Limb (tissue), 2 donors: Measurements from ENCODE around the gene HEXD.
"Not testable (repeated sequence)": the region's sequence is repeated elsewhere in the genome, so short reads cannot be mapped to it uniquely, and the experiment has no call there.

Experiments
- DNase-seq, 2 donors: peaks; one replicate each; pipeline ENCODE4 v3.0.0-alpha.2; 2016; ENCODE audit errors: extremely low spot score in 2 of 2

HEXD gene

GRCh38 chr17:82382220-82382932 is 35.8 kb upstream of the HEXD start:
- DNase-seq: not testable (repeated sequence)

GRCh38 chr17:82382933-82383255 is 35.3 kb upstream of the HEXD start:
- no peak for DNase-seq

DNA sequence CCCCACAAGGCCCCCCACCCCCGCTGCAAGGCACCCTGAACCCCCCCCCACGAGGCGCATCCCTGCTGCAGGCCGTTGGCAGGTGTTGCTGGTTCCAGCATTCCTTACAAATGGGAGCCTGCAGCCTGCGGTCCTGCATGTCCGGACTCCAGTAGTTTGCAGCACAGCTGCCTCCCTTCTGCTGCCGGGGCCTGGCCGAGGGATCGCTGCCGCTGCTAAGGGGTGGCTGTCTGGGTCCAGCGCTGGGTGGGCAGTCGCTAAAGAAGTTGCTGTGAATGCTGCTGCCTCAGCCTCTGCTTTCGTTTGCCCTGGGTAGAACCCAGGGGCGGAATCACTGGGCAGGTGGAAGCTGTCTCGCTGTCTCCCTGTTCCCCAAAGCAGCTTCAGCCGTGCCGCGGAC is 34.7 kb upstream of the HEXD start:
- DNase-seq: no peak

DNA sequence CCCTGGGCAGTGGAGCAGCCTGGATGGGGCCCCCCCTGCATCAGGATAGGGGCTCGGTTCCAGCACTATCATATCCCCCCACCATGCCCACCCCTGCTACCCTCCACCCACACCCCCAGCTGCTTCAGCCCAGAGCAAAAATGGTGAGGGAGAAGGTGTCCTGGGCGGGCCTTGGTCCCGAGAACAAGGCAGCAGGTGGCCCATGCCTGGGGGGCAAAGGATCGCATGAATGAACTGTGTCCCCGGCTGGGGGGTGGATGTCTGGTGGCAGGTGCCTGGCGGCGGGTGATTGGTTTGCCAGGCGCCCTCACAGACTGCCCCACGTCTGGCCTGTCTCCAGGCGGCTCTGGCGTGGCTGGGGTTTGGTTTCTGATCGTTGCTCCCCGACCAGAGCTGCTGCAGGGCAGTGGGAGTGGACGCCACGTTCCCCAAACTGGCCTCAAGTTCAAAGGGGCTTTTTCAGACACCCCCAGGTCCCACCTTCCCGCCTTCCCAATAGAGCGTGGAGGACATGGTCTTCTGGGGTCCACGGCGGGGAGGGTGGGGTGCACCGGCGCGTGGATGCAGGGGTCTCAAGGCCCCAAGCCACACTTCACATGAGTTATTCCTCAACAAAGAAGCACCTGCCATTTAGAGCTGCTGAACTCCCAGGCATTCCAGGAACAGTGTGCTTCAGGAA is 34.0 kb upstream of the HEXD start:
- peak in 1 of 2 donors; percentile 48 for DNase-seq

DNA sequence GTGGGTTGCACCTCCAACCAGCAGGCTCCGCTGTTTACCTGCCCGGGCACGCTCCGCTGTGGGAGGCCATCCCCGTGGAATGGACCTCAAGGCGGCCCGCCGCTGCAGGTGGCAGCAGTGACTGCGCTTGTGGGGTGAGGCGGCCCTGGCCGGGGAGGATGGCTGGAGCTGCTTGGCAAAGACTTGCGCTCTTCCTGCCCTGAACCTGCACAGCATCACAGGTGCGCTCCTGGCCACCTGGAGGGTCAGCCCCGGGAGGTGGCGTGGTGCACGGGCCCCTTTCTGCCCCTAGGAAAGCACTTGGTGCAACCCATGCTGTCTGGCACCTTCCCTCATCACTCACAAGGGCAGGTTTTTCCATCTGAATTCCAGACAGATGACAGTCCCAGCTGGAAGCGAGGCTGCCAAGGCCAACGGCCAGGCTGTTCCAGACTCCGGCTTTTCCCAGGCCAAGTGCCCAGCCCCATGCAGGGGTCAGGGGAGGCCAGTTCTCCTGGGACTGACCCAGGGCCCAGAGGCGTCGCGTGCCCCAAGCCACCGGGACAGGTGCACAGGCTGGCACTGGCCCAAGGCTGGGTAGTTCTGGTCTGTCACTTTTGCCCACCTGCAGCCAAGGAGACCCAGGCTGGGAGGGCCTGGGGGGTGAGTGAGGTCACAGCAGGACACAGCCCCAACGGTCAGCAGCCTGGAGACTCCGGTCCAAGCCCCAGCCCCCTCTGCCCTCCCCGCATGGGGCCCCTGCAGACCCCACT is 33.2 kb upstream of the HEXD start:
- no peak for DNase-seq

GRCh38 chr17:82385559-82386254 is 32.4 kb upstream of the HEXD start:
- peak; percentile 44 to 76 for DNase-seq

DNA sequence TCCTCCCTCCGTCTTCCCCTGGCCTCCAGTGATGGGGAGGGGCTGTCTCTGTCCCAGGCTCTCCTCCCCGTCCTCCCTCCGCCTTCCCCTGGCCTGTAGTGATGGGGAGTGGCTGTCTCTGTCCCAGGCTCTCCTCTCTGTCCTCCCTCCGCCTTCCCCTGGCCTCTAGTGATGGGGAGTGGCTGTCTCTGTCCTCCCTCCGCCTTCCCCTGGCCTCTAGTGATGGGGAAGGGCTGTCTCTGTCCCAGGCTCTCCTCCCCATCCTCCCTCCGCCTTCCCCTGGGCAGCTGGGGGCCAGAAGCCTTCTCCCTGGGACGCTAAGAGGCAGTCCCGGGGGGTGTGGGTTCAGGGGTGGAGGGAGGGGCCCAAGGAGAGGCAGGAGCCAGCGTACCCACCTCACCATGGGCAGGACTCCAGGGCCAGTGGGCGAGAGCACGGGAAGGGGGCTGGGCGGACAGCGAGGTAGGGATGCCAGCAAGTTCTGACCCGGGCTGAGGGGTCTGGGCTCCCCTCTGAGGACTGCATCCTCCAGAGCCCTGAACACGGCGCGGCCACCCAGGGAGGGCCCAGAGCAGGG is 31.8 kb upstream of the HEXD start:
- no peak for DNase-seq

- DNase-seq: no peak
Observed at GRCh38 chr17:82386881-82387704, 31.1 kb upstream of the HEXD start.

GRCh38 chr17:82387705-82388106 is 30.4 kb upstream of the HEXD start:
- no peak for DNase-seq

GRCh38 chr17:82388223-82388921 is 29.8 kb upstream of the HEXD start:
- DNase-seq: no peak

GRCh38 chr17:82388922-82389283 is 29.2 kb upstream of the HEXD start:
- DNase-seq: no peak

- DNase-seq: no peak
Observed at GRCh38 chr17:82389379-82389778, 28.8 kb upstream of the HEXD start.

GRCh38 chr17:82390015-82390859 is 27.9 kb upstream of the HEXD start:
- no peak for DNase-seq

DNA sequence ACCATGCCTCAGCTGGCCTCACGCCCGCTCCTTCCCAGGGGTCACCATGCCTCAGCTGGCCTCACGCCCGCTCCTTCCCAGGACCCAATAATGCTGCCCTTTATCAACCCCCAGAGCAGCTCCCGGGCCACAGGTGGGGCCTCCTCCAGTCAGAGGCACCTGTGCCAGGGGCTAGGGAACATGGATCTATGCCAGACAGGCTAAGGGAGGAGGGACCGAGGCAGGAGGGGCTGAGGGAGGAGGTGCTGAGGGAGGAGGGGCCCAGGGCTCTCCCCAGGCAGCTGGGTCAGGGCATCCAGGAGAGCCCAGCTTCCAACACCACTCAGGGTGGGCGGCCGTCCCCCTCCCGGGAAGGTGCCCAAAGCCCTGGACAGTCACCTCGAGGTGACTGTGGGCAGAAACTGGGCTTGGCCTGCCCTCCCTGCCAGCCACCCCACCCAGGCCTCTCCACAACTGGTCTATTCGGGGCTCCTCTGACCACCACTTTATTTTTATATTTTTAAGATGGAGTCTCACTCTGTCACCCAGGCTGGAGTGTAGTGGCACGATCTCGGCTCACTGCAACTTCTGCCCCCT is 27.2 kb upstream of the HEXD start:
- DNase-seq: no peak

DNA sequence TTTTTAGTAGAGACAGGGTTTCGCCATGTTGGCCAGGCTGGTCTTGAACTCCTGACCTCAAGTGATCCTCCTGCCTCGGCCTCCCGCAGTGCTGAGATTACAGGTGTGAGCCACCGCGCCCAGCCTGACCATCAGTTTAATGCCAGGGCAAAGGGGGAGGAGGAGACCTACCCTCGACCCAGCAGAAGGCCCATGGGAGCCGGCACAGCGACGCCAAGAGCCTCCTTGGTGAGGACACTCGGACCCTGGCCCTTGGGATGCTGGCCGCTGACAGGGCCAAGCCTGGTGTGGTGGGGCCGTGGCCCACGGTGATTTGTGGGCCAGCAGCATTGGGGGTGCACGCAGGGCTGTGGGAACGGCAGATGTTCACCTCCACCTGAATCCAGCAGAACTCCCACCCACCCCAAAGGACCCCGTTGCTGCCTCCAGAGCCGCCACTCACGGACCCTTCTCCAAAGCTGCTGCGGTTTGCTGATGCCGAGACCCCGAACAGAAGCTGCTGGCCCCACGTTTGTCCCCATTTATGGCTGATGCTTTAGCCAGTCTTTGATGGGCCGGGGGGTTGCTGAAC is 26.6 kb upstream of the HEXD start:
- no peak for DNase-seq

DNA sequence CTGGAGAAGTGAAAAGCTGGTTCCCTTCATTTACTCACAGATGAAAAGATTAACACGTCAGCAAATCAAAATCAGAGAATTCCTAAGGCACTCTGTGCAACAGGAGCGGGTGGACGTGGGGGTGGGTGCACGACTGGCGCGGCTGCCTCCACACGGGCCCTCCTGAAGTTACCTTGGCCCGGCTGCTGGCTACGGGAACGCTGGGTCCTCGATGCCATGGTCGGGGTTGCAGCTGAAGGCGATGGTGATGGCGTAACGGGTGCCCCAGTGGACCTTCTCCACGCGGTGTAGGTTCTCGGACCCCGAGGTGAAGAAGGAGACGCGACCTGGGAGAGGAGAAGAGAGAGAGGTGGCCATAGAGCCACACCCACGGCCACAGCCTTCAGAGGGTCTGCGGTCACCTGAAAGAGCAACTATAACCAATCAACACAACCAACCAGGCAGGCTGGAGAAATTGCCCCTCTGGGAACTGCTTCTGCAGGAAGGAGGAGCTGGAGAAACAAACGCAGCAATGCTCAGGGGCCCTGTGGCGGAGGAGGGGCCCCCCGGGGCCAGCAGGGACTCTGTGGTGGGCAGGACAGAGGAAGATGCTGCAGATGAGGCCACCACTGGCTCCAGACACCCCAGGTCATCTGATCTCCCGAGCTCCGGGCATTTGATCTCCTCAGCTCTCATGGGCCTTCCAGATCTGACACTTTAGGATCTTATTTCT is 25.8 kb upstream of the HEXD start:
- no peak for DNase-seq

DNA sequence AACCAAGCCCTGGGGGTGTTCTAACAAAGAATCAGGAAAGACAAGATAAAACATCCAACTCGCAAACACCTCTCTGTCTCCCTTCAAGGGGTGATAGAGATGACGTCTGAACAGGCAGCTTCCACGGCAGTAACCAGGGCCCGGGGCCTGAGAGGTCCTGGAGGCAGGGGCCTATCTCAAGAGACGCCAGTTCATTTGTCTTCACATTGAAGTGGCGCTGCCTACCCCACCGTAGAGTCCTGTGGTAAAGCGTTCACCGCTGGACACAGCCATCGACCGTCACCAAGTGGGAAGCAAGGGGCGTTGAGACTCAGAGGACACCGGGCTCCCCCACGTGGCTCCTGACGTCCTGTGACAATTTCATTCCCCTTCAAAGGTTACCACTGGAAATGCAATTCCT is 25.2 kb upstream of the HEXD start:
- no peak for DNase-seq

GRCh38 chr17:82394278-82394677 is 23.9 kb upstream of the HEXD start:
- no peak for DNase-seq
